A549 (cell line): ENCODE measurements around the gene CALU. TPM values are rescaled to one million over a fixed set of nuclear protein-coding genes. Genes with fewer than 3 reads are reported as not detected.

Source experiments
- ATAC-seq, 2 experiments: fragments of 200-7000 bp in 1 of 2; fragments of >200 bp in 1 of 2; cut with Nextera tagmentation in 1 of 2; cut with Tn5 transposase in 1 of 2; 3 replicates each; pipeline versions ENCODE4 v1.8.0 to v1.9.1; 2018 to 2020; ENCODE audit warnings: mild to moderate bottlenecking in 1 of 2, moderate library complexity in 1 of 2
- CTCF ChIA-PET: fragments of 300-600 bp; sonication (Branson Sonifier 250); formaldehyde crosslinking; extraction: SDS; loops from one replicate; lab custom pipeline; 2021; ENCODE audit warnings: antibody characterized with exemption, inconsistent platforms; lab: Yijun Ruan, JAX
- POLR2A ChIA-PET: fragments of 350-600 bp; formaldehyde crosslinking; extraction: SDS; loops from one replicate; lab custom pipeline; 2021; ENCODE audit warnings: antibody characterized with exemption, inconsistent platforms; lab: Yijun Ruan, JAX
- DNase-seq, 2 experiments: peaks; one replicate each; pipeline versions ENCODE4 v3.0.0 to v3.0.0-alpha.2; 2011 to 2016; ENCODE audit warnings: low read depth in 1 of 2, low spot score in 1 of 2
- FAIRE-seq: peaks from 2 replicates; lab custom pipeline; 2011; peaks lifted over from hg19 to GRCh38; lab: Jason Lieb, UNC
- H3K27ac ChIP-seq, 2 experiments: fragments of >200 bp; sonication (Bioruptor Twin); formaldehyde crosslinking; 3 replicates each; pipeline ENCODE4 v1.5.1; 2016 to 2017
- H3K4me1 ChIP-seq: fragments of >200 bp; sonication (Bioruptor Twin); formaldehyde crosslinking; 3 replicates; pipeline ENCODE4 v1.6.1; 2016
- H3K4me2 ChIP-seq: fragments of >200 bp; sonication (Bioruptor Twin); formaldehyde crosslinking; 3 replicates; pipeline ENCODE4 v1.6.1; 2016
- H3K4me3 ChIP-seq: fragments of >200 bp; sonication (Bioruptor Twin); formaldehyde crosslinking; 3 replicates; pipeline ENCODE4 v1.5.1; 2016
- H3K9me3 ChIP-seq: fragments of >200 bp; sonication (Bioruptor Twin); formaldehyde crosslinking; 3 replicates; pipeline ENCODE4 v1.6.1; 2016
- BHLHE40 ChIP-seq: IDR thresholded peaks from 2 replicates; pipeline ENCODE4 v1.6.1; 2012; ENCODE audit warnings: low read depth, low read length, inconsistent platforms
- CBX2 ChIP-seq: fragments of 200-600 bp; sonication (generic); IDR thresholded peaks from 2 replicates; pipeline ENCODE4 v1.6.1; 2016; ENCODE audit warnings: low read depth, mild to moderate bottlenecking, borderline replicate concordance
- CEBPB ChIP-seq, 2 experiments: fragments of >200 bp in 1 of 2; sonication (Bioruptor Twin) in 1 of 2; formaldehyde crosslinking in 1 of 2; IDR thresholded peaks; 2 replicates each; pipeline ENCODE4 v1.6.1; 2012 to 2016
- CHD4 ChIP-seq: fragments of 200-600 bp; sonication (generic); IDR thresholded peaks from 2 replicates; pipeline ENCODE4 v1.6.1; 2016; ENCODE audit warnings: antibody characterized with exemption, mild to moderate bottlenecking, borderline replicate concordance
- EHF ChIP-seq: fragments of 250-450 bp; sonication (Bioruptor Pico); IDR thresholded peaks from 2 replicates; pipeline ENCODE4 v1.5.0; 2020; ENCODE audit warnings: mild to moderate bottlenecking
- EHMT2 ChIP-seq: fragments of 200-600 bp; sonication (generic); IDR thresholded peaks from 2 replicates; pipeline ENCODE4 v1.6.1; 2016; ENCODE audit warnings: antibody characterized with exemption, low read depth, mild to moderate bottlenecking, moderate library complexity
- HOXA7 ChIP-seq: fragments of 250-450 bp; sonication (Bioruptor Pico); IDR thresholded peaks from 2 replicates; pipeline ENCODE4 v1.5.0; 2020; ENCODE audit warnings: mild to moderate bottlenecking, moderate library complexity
- KDM5A ChIP-seq: fragments of 200-600 bp; sonication (generic); IDR thresholded peaks from 2 replicates; pipeline ENCODE4 v1.6.1; 2016; ENCODE audit warnings: antibody characterized with exemption, mild to moderate bottlenecking
- NFE2L2 ChIP-seq: fragments of 150-350 bp; conservative IDR thresholded peaks from 2 replicates; pipeline ENCODE4 v1.6.1; 2014; ENCODE audit warnings: low read length
- NR3C1 ChIP-seq: fragments of >200 bp; sonication (Bioruptor Twin); formaldehyde crosslinking; IDR thresholded peaks from 3 replicates; pipeline ENCODE4 v1.6.1; 2017
- POLR2AphosphoS2 ChIP-seq: conservative IDR thresholded peaks from 2 replicates; pipeline ENCODE4 v1.6.1; 2012; ENCODE audit warnings: low read length, improper control_type of control experiment, inconsistent platforms
- RAD21 ChIP-seq, 2 experiments: fragments of >200 bp in 1 of 2; sonication (Bioruptor Twin) in 1 of 2; formaldehyde crosslinking in 1 of 2; IDR thresholded peaks in 1 of 2; conservative IDR thresholded peaks in 1 of 2; 2 replicates in 1 of 2; 3 replicates in 1 of 2; pipeline ENCODE4 v1.6.1; 2012 to 2018; ENCODE audit warnings: inconsistent platforms in 1 of 2
- RARB ChIP-seq: fragments of 250-450 bp; sonication (Bioruptor Pico); IDR thresholded peaks from 2 replicates; pipeline ENCODE4 v1.8.0; 2021; ENCODE audit warnings: mild to moderate bottlenecking, moderate library complexity
- RNF2 ChIP-seq: fragments of 200-600 bp; sonication (generic); IDR thresholded peaks from 2 replicates; pipeline ENCODE4 v1.6.1; 2016; ENCODE audit warnings: low read depth, mild to moderate bottlenecking, antibody characterized with exemption, moderate library complexity, borderline replicate concordance
- SREBF2 ChIP-seq: fragments of 450-650 bp; IDR thresholded peaks from 2 replicates; pipeline ENCODE4 v1.6.1; 2014; ENCODE audit warnings: mild to moderate bottlenecking, moderate library complexity
- TFCP2L1 ChIP-seq: fragments of 250-450 bp; sonication (Bioruptor Pico); IDR thresholded peaks from 2 replicates; pipeline ENCODE4 v1.5.0; 2021; ENCODE audit warnings: mild to moderate bottlenecking
- TP53 ChIP-seq: fragments of 250-450 bp; sonication (Bioruptor Pico); IDR thresholded peaks from 2 replicates; pipeline ENCODE4 v1.5.0; 2021; ENCODE audit warnings: mild to moderate bottlenecking, moderate library complexity
- ZC3H11A ChIP-seq: fragments of 450-650 bp; IDR thresholded peaks from 2 replicates; pipeline ENCODE4 v1.6.1; 2014; ENCODE audit warnings: antibody characterized with exemption, mild to moderate bottlenecking
- WGBS: methylation state at CpG from one replicate; pipeline ENCODE4 v1.1.6; 2017; ENCODE audit errors: missing lambda C conversion rate; 5-methylcytosine and 5-hydroxymethylcytosine counted together
- polyA plus RNA-seq, 4 experiments: library from polyadenylated mRNA; depleted of rRNA in 3 of 4; stranded (reverse); fragments of >200 nt; fragmentation: RNase III in 1 of 4; extraction: RNeasy Plus Mini Kit Qiagen cat#74134 plus additional on column Dnase treatment in 1 of 4; gene quantifications; 2 replicates in 3 of 4; 3 replicates in 1 of 4; pipeline ENCODE4 v1.2.3, GENCODE V29; 2011 to 2017
- TF ChIP-seq, protein P1 (sequence below): fragments of 450-650 bp; IDR thresholded peaks from 2 replicates; pipeline ENCODE4 v1.6.1; 2014; ENCODE audit warnings: antibody characterized with exemption
- TF ChIP-seq, protein P2 (sequence below): fragments of 250-450 bp; sonication (Bioruptor Pico); IDR thresholded peaks from 2 replicates; pipeline ENCODE4 v1.5.0; 2020; ENCODE audit warnings: low read depth, mild to moderate bottlenecking, moderate library complexity
- TF ChIP-seq, protein P3 (sequence below): fragments of >200 bp; sonication (Bioruptor Twin); formaldehyde crosslinking; IDR thresholded peaks from 3 replicates; pipeline ENCODE4 v1.6.1; 2016

Gene CALU
- polyA plus RNA-seq, 2 of the 4 experiments (the other 2 are of a cell fraction), result 192 to 233 TPM

DNA sequence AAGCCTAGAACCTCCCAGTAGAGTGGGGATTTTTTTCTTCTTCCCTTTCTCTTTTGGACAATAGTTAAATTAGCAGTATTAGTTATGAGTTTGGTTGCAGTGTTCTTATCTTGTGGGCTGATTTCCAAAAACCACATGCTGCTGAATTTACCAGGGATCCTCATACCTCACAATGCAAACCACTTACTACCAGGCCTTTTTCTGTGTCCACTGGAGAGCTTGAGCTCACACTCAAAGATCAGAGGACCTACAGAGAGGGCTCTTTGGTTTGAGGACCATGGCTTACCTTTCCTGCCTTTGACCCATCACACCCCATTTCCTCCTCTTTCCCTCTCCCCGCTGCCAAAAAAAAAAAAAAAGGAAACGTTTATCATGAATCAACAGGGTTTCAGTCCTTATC, 31.1 kb downstream of the CALU start (continued):
- TF ChIP-seq, protein P1, sequence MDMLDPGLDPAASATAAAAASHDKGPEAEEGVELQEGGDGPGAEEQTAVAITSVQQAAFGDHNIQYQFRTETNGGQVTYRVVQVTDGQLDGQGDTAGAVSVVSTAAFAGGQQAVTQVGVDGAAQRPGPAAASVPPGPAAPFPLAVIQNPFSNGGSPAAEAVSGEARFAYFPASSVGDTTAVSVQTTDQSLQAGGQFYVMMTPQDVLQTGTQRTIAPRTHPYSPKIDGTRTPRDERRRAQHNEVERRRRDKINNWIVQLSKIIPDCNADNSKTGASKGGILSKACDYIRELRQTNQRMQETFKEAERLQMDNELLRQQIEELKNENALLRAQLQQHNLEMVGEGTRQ, result no peak
- TF ChIP-seq NR3C1, result no peak

DNA sequence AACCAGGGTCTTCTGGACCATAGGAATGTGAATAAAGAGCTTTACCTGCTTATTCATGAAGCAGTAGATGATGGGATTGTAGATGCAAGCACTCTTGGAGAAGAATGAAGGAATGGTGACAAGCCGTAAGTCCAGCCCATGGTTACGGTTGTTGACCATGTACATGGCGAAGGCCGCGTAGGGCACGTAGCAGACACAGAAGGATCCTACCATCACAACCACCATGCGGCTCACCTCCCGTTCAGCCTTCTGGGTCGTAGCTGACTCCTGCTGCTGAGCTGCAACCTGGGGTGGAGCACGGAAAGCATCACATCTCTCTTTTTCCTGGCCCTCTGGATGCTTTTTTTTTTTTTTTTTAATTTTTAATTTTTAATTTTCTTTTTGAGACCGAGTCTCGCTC, 34.4 kb downstream of the CALU start:
- DNase-seq (no peak), FAIRE-seq (no peak), ATAC-seq (no peak)
- 96% methylated on average over 12 of the region's 12 CpGs for WGBS
- H3K27ac ChIP-seq, result no peak overlapping the region
- H3K4me3 ChIP-seq, result no peak overlapping the region
- no peaks in the 10 kb centered on the region for H3K4me1 ChIP-seq
- peaks cover 17% of the 10 kb centered on the region for H3K9me3 ChIP-seq
- ChIA-PET CTCF (interaction anchor here (0.7 kb wide), 1 partner anchor 50 kb away, joined by 3 read pairs; no protein-coding TSS in a partner anchor), POLR2A (no interaction called here)
- no peak overlapping the region for H3K4me2 ChIP-seq
- TF ChIP-seq EHF (CRISPR knock-in tag), result no peak
- TF ChIP-seq RNF2, result no peak
- no peak for TF ChIP-seq NFE2L2
- TF ChIP-seq EHMT2, result no peak
- TF ChIP-seq HOXA7 (CRISPR knock-in tag), result no peak
- TF ChIP-seq CEBPB (IDR thresholded peaks at IDR 0.05), result no peak
- TF ChIP-seq NR3C1, result no peak
- no peak for TF ChIP-seq CHD4
- no peak for TF ChIP-seq RARB (CRISPR knock-in tag)
- no peak for TF ChIP-seq KDM5A
- no peak for TF ChIP-seq TFCP2L1 (CRISPR knock-in tag)
- TF ChIP-seq CBX2, result no peak
- TF ChIP-seq SREBF2, result no peak
- TF ChIP-seq TP53 (CRISPR knock-in tag), result no peak
- no peak for TF ChIP-seq ZC3H11A
- TF ChIP-seq BHLHE40, result no peak

DNA sequence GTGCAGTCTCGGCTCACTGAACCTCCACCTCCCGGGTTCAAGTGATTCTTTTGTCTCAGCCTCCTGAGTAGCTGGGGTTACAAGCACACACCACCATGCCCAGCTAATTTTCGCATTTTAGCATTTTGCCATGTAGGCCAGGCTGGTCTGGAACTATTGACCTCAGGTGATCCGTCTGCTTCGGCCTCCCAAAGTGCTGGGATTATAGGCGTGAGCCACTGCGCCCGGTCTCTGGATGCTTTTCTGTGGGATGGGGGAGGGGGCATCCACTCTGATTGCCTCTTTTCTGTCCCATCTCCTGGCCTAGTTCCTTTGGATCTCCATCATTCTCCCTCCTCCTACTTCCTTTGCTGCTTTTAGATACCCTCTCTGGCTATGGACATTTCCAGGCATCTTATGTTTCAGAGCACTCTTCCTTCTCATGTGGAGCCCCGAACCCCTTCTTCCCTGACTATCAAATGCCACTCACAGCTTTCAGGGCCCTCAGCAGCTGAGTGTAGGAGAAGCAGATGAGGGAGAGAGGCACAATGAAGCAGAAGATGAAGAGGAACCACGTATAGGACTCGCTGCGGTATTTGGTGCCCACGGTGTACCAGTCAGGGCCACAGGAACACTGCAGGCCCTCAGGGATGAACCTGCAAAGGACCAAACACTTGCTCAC, 35.0 kb downstream of the CALU start:
- POLR2A ChIA-PET, result no interaction called here
- WGBS, result 92% methylated on average over 13 of the region's 13 CpGs
- DNase-seq (no peak), FAIRE-seq (no peak), ATAC-seq (no peak)
- CTCF ChIA-PET, result interaction anchor here (0.7 kb wide), 2 partner anchors 28 to 51 kb away, joined by 3 to 4 read pairs; no protein-coding TSS in a partner anchor
- TF ChIP-seq, protein P2, sequence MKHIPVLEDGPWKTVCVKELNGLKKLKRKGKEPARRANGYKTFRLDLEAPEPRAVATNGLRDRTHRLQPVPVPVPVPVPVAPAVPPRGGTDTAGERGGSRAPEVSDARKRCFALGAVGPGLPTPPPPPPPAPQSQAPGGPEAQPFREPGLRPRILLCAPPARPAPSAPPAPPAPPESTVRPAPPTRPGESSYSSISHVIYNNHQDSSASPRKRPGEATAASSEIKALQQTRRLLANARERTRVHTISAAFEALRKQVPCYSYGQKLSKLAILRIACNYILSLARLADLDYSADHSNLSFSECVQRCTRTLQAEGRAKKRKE (CRISPR knock-in tag), result no peak
- TF ChIP-seq POLR2AphosphoS2 (peak; percentile 70; the same call in 1 of the 2 replicates), RAD21 (conservative IDR thresholded peaks at IDR 0.05 in 1 of 2, IDR thresholded peaks at IDR 0.05 in 1 of 2) (no peak)
- TF ChIP-seq, protein P3, sequence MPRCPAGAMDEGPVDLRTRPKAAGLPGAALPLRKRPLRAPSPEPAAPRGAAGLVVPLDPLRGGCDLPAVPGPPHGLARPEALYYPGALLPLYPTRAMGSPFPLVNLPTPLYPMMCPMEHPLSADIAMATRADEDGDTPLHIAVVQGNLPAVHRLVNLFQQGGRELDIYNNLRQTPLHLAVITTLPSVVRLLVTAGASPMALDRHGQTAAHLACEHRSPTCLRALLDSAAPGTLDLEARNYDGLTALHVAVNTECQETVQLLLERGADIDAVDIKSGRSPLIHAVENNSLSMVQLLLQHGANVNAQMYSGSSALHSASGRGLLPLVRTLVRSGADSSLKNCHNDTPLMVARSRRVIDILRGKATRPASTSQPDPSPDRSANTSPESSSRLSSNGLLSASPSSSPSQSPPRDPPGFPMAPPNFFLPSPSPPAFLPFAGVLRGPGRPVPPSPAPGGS, result no peak
- Histone ChIP-seq H3K4me1 (no peaks in the 10 kb centered on the region), H3K9me3 (peaks cover 17% of the 10 kb centered on the region), H3K27ac (no peak overlapping the region), H3K4me3 (no peak overlapping the region), H3K4me2 (no peak overlapping the region)
